ENCODE results near the gene GPS1.

DNA sequence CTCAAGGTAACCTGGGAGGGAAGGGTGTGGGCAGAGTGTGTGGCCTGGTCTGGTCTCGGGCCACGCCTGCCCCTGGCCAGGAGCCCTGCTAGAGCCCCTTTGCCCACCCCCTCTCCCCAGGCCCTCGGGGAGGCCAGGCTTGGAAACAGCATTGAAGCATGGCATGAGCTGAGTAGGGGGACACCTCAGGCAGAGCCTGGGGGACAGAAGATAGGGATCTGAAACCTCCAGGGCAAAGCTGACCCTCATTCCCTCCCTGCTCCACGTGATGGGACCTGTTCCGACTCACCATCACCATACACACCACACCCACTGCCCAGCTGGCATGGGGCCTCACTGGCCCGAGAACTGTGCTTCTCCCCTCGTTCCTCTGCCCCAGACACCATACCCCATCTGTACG lies 2.6 kb upstream of the GPS1 start:
- TF ChIP-seq, protein P1, sequence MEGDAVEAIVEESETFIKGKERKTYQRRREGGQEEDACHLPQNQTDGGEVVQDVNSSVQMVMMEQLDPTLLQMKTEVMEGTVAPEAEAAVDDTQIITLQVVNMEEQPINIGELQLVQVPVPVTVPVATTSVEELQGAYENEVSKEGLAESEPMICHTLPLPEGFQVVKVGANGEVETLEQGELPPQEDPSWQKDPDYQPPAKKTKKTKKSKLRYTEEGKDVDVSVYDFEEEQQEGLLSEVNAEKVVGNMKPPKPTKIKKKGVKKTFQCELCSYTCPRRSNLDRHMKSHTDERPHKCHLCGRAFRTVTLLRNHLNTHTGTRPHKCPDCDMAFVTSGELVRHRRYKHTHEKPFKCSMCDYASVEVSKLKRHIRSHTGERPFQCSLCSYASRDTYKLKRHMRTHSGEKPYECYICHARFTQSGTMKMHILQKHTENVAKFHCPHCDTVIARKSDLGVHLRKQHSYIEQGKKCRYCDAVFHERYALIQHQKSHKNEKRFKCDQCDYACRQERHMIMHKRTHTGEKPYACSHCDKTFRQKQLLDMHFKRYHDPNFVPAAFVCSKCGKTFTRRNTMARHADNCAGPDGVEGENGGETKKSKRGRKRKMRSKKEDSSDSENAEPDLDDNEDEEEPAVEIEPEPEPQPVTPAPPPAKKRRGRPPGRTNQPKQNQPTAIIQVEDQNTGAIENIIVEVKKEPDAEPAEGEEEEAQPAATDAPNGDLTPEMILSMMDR (conservative IDR thresholded peaks at IDR 0.05; ENCODE audit: low read depth in 2 of 2) = no peak
- TF ChIP-seq EZH2phosphoT487 (IDR thresholded peaks at IDR 0.05; ENCODE audit: unreplicated experiment) (no peak), EZH2 (IDR thresholded peaks at IDR 0.05; ENCODE audit: low read depth, unreplicated experiment) (no peak), POLR2AphosphoS5 (IDR thresholded peaks at IDR 0.05; ENCODE audit: low read depth) (no peak), JUNB (IDR thresholded peaks at IDR 0.05; ENCODE audit: unreplicated experiment) (no peak), CREB1 (CRISPR knock-in tag; IDR thresholded peaks at IDR 0.05; ENCODE audit: low read depth) (no peak), NANOG (IDR thresholded peaks at IDR 0.05; ENCODE audit: borderline replicate concordance) (no peak), STAT1 (IDR thresholded peaks at IDR 0.05; ENCODE audit: unreplicated experiment) (no peak)
- TF ChIP-seq, protein P2, sequence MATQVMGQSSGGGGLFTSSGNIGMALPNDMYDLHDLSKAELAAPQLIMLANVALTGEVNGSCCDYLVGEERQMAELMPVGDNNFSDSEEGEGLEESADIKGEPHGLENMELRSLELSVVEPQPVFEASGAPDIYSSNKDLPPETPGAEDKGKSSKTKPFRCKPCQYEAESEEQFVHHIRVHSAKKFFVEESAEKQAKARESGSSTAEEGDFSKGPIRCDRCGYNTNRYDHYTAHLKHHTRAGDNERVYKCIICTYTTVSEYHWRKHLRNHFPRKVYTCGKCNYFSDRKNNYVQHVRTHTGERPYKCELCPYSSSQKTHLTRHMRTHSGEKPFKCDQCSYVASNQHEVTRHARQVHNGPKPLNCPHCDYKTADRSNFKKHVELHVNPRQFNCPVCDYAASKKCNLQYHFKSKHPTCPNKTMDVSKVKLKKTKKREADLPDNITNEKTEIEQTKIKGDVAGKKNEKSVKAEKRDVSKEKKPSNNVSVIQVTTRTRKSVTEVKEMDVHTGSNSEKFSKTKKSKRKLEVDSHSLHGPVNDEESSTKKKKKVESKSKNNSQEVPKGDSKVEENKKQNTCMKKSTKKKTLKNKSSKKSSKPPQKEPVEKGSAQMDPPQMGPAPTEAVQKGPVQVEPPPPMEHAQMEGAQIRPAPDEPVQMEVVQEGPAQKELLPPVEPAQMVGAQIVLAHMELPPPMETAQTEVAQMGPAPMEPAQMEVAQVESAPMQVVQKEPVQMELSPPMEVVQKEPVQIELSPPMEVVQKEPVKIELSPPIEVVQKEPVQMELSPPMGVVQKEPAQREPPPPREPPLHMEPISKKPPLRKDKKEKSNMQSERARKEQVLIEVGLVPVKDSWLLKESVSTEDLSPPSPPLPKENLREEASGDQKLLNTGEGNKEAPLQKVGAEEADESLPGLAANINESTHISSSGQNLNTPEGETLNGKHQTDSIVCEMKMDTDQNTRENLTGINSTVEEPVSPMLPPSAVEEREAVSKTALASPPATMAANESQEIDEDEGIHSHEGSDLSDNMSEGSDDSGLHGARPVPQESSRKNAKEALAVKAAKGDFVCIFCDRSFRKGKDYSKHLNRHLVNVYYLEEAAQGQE (IDR thresholded peaks at IDR 0.05; ENCODE audit: unreplicated experiment) = no peak
- TF ChIP-seq, protein P3, sequence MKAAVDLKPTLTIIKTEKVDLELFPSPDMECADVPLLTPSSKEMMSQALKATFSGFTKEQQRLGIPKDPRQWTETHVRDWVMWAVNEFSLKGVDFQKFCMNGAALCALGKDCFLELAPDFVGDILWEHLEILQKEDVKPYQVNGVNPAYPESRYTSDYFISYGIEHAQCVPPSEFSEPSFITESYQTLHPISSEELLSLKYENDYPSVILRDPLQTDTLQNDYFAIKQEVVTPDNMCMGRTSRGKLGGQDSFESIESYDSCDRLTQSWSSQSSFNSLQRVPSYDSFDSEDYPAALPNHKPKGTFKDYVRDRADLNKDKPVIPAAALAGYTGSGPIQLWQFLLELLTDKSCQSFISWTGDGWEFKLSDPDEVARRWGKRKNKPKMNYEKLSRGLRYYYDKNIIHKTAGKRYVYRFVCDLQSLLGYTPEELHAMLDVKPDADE (IDR thresholded peaks at IDR 0.05) = no peak
